ENCODE results near the gene CCDC83. TPM values are rescaled to one million over a fixed set of nuclear protein-coding genes. Genes with fewer than 3 reads are reported as not detected.

The CCDC83 gene
- total RNA-seq, 3 donors from 2014 or later (not counting 1 experiment from before 2014, with no cell fraction given): 0.12 TPM; not detected in 2

DNA sequence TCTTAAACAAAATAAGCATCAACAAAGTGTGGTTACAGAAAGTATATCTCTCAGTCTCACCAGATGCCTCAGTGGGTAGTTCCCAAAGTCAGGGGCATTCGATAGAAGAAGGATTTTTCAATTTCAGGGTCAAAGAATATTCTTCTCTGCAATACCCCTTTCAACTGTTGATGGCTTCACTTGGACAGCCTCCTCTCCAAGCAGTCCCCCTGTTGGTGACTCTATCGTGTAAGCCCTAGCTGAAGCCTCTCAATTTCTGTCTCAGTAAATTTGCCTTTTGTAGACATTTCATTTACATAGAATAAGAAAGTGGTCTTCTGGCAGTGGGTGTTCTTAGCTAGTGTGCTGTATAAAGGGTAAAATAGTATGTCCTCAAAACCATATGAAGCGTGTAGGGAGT, 11.3 kb upstream of the CCDC83 start:
- Mint-ChIP-seq H3K4me1 (no peaks in the 10 kb centered on the region), H3K27ac (no peak overlapping the region), H3K9me3 (no peaks in the 10 kb centered on the region), H3K4me3 (no peak overlapping the region), H3K36me3 (no peaks in the 10 kb centered on the region), H3K27me3 (ENCODE audit: low read depth in 2 of 2) (no peaks in the 10 kb centered on the region)
- Histone ChIP-seq H3K9me3 (ENCODE audit: control insufficient read depth, insufficient read depth, low read length) (peaks cover 2% of the 10 kb centered on the region), H3K4me1 (ENCODE audit: control insufficient read depth, insufficient read depth, low read length) (no peaks in the 10 kb centered on the region), H3K36me3 (ENCODE audit: control insufficient read depth, insufficient read depth, low read length) (no peaks in the 10 kb centered on the region), H3K4me3 (ENCODE audit: low read length) (no peak overlapping the region), H3K27ac (ENCODE audit: low read length) (no peak overlapping the region), H3K27me3 (ENCODE audit: control insufficient read depth, insufficient read depth, low read length) (no peaks in the 10 kb centered on the region)
- ATAC-seq (no peak), DNase-seq (no peak)
- TF ChIP-seq, protein P1, sequence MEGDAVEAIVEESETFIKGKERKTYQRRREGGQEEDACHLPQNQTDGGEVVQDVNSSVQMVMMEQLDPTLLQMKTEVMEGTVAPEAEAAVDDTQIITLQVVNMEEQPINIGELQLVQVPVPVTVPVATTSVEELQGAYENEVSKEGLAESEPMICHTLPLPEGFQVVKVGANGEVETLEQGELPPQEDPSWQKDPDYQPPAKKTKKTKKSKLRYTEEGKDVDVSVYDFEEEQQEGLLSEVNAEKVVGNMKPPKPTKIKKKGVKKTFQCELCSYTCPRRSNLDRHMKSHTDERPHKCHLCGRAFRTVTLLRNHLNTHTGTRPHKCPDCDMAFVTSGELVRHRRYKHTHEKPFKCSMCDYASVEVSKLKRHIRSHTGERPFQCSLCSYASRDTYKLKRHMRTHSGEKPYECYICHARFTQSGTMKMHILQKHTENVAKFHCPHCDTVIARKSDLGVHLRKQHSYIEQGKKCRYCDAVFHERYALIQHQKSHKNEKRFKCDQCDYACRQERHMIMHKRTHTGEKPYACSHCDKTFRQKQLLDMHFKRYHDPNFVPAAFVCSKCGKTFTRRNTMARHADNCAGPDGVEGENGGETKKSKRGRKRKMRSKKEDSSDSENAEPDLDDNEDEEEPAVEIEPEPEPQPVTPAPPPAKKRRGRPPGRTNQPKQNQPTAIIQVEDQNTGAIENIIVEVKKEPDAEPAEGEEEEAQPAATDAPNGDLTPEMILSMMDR (IDR thresholded peaks at IDR 0.05): no peak
- WGBS (ENCODE audit: insufficient coverage): 89% methylated on average over 2 of the region's 3 CpGs
- intact Hi-C loops (cut with micrococcal nuclease): no loop called here

DNA sequence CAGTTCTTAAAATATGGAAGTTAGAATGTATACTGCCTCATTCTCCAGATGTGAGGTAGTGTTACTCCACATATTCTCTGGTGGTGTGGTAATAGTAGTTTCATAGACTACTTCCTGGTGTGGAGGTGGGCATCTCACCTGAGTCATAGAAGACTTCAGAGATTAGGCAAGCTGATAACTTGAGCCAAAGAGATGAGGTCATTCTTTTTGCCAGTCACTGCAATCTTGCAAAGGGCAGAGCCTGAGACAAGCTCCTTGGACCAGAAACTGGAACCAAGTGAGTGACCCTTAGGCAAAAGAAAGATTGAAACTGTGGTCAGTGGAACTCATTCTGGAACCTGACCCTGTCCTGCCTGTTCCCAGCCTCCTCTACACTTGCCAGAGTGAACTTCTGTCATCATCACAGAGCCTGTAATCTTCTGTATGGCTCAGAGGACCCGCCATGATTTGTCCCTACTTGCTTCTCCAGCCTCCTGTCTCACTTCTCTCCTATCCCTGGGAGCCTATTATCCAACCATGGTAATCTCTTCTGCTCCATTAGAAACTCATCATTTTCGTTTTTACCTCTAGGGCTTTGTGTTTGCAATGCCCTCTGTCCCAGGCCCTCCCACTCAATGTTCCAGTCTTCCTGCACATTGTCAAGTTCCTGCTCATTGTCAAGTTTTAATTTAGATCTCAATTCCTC, 10.6 kb upstream of the CCDC83 start:
- no peaks in the 10 kb centered on the region for H3K4me1 Mint-ChIP-seq
- Histone ChIP-seq H3K4me3 (ENCODE audit: low read length) (no peak overlapping the region), H3K4me1 (ENCODE audit: control insufficient read depth, insufficient read depth, low read length) (no peaks in the 10 kb centered on the region), H3K9me3 (ENCODE audit: control insufficient read depth, insufficient read depth, low read length) (peaks cover 2% of the 10 kb centered on the region), H3K27me3 (ENCODE audit: control insufficient read depth, insufficient read depth, low read length) (no peaks in the 10 kb centered on the region), H3K36me3 (ENCODE audit: control insufficient read depth, insufficient read depth, low read length) (no peaks in the 10 kb centered on the region), H3K27ac (ENCODE audit: low read length) (no peak overlapping the region)
- ATAC-seq (no peak), DNase-seq (no peak)
- H3K27me3 Mint-ChIP-seq (ENCODE audit: low read depth in 2 of 2): no peaks in the 10 kb centered on the region
- WGBS (ENCODE audit: insufficient coverage): 83% methylated on average over 2 of the region's 2 CpGs
- no peak overlapping the region for H3K4me3 Mint-ChIP-seq
- no peaks in the 10 kb centered on the region for H3K9me3 Mint-ChIP-seq
- intact Hi-C loops (cut with micrococcal nuclease): no loop called here
- TF ChIP-seq, protein P1 (IDR thresholded peaks at IDR 0.05): no peak
- no peaks in the 10 kb centered on the region for H3K36me3 Mint-ChIP-seq
- no peak overlapping the region for H3K27ac Mint-ChIP-seq

DNA sequence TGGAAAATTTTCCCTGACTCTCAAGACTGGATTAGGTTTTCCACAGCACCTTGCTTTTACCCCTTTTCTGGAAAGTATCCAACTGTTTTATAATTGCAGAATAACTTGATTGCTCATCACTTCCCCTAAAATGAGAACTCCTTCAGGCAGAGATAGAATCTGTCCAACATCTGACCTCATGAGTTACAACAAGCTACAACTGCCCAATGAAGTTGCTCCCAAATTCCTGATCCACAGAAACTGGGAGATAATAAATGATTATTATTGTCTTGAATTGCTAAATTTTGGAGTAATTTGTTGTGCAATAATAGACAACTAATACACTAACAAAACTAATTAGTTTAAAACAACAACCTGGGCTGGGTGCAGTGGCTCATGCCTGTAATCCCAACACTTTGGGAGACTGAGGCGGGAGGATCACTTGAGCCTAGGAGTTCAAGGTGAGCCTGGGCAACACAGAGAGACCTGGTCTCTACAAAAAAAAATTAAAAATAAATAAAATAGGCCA, 10.0 kb upstream of the CCDC83 start:
- Mint-ChIP-seq H3K9me3 (no peaks in the 10 kb centered on the region), H3K36me3 (peaks cover 3% of the 10 kb centered on the region), H3K27ac (no peak overlapping the region), H3K4me1 (no peaks in the 10 kb centered on the region), H3K4me3 (no peak overlapping the region), H3K27me3 (ENCODE audit: low read depth in 2 of 2) (no peaks in the 10 kb centered on the region)
- Histone ChIP-seq H3K4me1 (ENCODE audit: control insufficient read depth, insufficient read depth, low read length) (no peaks in the 10 kb centered on the region), H3K27ac (ENCODE audit: low read length) (no peak overlapping the region), H3K36me3 (ENCODE audit: control insufficient read depth, insufficient read depth, low read length) (no peaks in the 10 kb centered on the region), H3K4me3 (ENCODE audit: low read length) (no peak overlapping the region), H3K27me3 (ENCODE audit: control insufficient read depth, insufficient read depth, low read length) (no peaks in the 10 kb centered on the region), H3K9me3 (ENCODE audit: control insufficient read depth, insufficient read depth, low read length) (peaks cover 2% of the 10 kb centered on the region)
- 100% methylated on average over 1 of the region's 1 CpG for WGBS (ENCODE audit: insufficient coverage)
- no peak for ATAC-seq
- intact Hi-C loops (cut with micrococcal nuclease): no loop called here
- DNase-seq: no peak
- TF ChIP-seq, protein P1 (IDR thresholded peaks at IDR 0.05): no peak

DNA sequence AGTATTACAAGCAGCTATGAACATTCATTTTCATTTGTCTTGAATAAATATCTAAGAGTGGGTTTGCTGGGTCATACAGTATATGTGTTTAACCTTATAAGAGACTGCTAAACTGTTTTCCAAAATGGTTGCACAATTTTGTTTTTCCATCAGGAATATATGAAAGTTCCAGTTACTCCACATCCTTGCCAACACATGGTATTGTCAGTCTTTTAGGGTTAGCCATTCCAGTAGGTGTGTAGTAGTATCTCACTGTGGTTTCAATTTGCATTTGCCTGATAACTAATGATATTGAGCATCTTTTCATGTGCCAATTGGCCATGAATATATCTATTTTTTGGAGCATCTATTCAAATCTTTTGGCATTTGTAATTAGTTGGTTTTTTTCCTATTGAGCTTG, 7.7 kb upstream of the CCDC83 start:
- H3K9me3 ChIP-seq (ENCODE audit: control insufficient read depth, insufficient read depth, low read length): peaks cover 2% of the 10 kb centered on the region
- DNase-seq (no peak), ATAC-seq (no peak)
- H3K27ac ChIP-seq (ENCODE audit: low read length): no peak overlapping the region
- TF ChIP-seq, protein P1 (IDR thresholded peaks at IDR 0.05): no peak
- no peaks in the 10 kb centered on the region for H3K27me3 ChIP-seq (ENCODE audit: control insufficient read depth, insufficient read depth, low read length)
- Mint-ChIP-seq H3K9me3 (no peaks in the 10 kb centered on the region), H3K4me1 (no peaks in the 10 kb centered on the region), H3K27me3 (ENCODE audit: low read depth in 2 of 2) (no peaks in the 10 kb centered on the region), H3K36me3 (peaks cover 6% of the 10 kb centered on the region), H3K27ac (no peak overlapping the region), H3K4me3 (no peak overlapping the region)
- H3K4me1 ChIP-seq (ENCODE audit: control insufficient read depth, insufficient read depth, low read length): no peaks in the 10 kb centered on the region
- H3K4me3 ChIP-seq (ENCODE audit: low read length): no peak overlapping the region
- intact Hi-C loops (cut with micrococcal nuclease): no loop called here
- no peaks in the 10 kb centered on the region for H3K36me3 ChIP-seq (ENCODE audit: control insufficient read depth, insufficient read depth, low read length)

Data from natural killer cell (primary cell).